HK-2 (cell line): Measurements from ENCODE around the gene LRGUK.
"Not testable (repeated sequence)": the region's sequence is repeated elsewhere in the genome, so short reads cannot be mapped to it uniquely, and the experiment has no call there.

Experiments
- DNase-seq: peaks from one replicate; pipeline ENCODE4 v3.0.0-alpha.2; 2018; ENCODE audit not compliant: unreplicated experiment

Gene LRGUK, protein sequence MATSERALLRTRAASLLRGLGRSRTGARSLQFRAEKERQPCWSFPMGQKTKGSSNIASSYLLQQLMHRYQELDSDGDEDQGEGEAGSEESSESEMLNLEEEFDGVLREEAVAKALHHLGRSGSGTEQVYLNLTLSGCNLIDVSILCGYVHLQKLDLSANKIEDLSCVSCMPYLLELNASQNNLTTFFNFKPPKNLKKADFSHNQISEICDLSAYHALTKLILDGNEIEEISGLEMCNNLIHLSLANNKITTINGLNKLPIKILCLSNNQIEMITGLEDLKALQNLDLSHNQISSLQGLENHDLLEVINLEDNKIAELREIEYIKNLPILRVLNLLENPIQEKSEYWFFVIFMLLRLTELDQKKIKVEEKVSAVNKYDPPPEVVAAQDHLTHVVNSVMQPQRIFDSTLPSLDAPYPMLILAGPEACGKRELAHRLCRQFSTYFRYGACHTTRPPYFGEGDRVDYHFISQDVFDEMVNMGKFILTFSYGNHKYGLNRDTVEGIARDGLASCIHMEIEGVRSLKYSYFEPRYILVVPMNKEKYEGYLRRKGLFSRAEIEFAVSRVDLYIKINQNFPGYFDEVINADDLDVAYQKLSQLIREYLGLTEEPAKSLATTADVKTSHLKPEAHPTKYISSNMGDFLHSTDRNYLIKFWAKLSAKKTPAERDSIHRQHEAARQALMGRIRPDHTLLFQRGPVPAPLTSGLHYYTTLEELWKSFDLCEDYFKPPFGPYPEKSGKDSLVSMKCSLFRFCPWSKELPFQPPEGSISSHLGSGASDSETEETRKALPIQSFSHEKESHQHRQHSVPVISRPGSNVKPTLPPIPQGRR

GRCh38 chr7:134126966-134127848 lies at the start of gene LRGUK:
LRGUK (plus strand) TSS chr7:134127340; CDS start chr7:134127368, 28 bp downstream.
- peak; percentile 72 for DNase-seq

- not testable (repeated sequence) for DNase-seq
Observed at GRCh38 chr7:134077560-134077959, 49.6 kb upstream of the LRGUK start.

DNA sequence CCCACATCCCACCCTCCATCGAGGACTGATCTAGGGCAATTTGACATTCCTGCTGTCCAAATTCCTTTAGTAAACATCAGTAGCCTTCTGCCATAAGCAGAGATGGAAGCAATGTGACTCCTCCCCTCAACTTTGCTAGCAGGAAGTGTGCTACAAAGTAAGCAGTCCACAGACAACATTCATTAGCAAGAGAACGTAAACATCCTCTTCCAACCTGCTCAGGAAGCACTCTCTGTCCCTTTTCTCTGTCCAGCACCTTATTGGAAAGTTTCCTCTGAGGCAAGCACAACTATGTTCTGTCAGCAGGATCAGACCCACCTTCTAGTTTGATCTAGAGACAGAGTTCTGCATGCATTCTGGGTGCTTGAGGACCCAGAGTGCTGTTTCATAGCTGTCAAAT lies 48.1 kb upstream of the LRGUK start:
- no peak for DNase-seq

DNA sequence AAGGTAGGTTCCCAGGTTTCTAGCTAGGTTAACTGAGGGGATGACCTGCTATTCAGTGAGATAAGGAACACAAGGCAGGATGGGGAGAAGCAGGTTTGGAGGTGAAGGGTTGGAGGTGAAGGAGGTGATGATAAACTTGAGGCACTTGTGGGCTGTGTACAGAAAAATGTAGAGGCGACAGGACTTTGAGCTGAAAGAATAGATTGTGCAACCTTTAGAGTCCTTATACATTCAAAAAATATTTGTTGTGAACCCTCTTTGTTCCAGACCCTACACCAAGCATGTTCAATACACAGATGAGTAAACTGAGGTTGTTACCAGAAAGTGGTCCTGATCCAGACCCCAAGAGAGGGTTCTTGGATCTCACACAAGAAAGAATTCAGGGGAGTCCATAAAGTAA lies 45.4 kb upstream of the LRGUK start:
- no peak for DNase-seq

GRCh38 chr7:134083766-134084487 lies 43.2 kb upstream of the LRGUK start:
- no peak for DNase-seq

GRCh38 chr7:134084488-134085144 lies 42.5 kb upstream of the LRGUK start:
- no peak for DNase-seq

DNA sequence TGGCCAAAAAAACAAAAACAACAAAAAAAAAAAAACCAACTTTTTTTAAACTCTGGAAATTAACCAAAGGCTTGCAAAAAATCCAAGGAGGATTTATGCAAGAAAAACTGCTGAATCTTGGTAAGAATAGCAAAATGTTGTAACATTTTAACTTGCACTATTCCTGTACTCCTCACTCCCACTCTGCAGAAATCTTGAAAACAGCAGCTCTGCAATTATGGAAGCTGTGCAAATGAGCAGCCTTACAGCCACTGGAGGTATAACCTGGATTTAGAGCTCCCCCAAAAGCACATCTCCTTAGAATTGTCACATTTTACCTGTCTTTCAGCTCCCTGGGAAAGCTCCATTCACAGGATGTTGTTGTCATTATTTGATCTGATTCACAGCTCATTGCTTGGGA lies 41.8 kb upstream of the LRGUK start:
- no peak for DNase-seq

DNA sequence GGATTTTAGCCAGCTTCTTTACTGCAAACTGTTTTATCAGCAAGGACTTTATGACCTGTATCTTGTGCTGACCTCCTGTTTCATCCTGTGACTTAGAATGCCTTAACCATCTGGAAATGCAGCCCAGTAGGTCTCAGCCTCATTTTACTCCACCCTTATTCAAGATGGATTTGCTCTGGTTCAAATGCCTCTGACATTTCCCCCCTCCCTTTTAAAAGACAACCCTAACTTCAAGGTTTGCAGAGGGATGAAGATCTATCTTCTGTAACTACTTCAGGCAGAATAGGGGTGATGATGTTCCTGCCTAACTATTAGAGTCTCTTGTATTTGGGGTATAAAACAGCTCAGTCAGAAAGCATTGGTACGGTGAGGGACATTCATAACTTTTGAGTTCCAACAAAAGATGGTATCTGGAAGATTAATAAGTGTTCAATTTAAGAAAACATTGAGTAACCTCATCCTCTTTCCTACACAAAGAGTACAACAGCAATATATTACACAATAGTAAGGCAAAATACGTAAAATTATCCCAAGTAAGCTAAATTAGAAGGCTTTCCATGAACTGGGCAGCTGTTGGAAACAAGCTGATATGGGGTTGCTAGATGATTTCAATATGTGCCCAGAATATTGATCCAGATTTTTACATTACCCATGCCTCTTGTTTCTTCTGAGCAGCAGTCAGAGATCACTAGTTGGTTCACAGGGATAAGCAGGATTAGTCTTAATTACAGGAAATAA lies 40.0 kb upstream of the LRGUK start:
- no peak for DNase-seq

- DNase-seq = no peak
Observed at GRCh38 chr7:134088199-134088598, 38.9 kb upstream of the LRGUK start.

DNA sequence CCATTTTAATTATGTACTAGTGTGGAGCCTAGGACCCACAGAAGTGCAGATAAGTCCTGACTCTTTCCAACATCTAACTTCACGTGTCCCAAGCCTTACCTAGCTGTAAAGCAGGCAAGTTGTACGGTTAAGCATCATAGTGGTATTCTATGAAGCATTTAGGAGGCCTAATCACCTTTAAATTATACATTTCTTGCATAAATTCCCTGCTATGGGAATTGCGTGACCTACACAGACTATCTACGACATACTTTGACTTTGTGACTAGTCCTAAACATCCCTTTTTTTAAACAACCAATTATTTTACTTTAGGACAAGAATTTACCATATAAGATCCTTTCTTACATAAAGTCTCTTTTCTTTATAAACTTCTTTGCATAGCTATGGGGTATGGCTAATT lies 37.7 kb upstream of the LRGUK start:
- DNase-seq = no peak

GRCh38 chr7:134098072-134098471 lies 29.1 kb upstream of the LRGUK start:
- no peak for DNase-seq

DNA sequence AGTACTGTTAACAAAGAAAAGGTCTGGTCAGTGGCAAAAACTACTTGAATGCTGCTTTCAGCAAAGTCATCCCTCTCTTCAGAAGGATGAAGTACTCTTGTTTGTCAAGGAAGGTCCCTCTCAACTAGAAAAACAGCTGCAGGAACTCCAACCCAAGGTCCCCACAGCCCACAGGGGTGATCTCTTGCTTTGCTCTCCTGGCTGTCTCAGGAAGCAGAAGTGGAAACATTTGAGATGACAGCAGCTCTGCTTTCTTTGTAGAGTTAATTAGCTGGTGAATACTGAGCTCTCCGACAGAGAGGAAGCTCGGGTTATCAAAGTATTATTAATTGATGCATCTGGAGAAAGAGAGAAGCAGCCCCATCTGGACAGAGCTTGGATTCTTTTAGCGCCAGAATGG lies 25.4 kb upstream of the LRGUK start:
- no peak for DNase-seq

- no peak for DNase-seq
Observed at GRCh38 chr7:134104166-134104565, 23.0 kb upstream of the LRGUK start.

- DNase-seq = no peak
Observed at GRCh38 chr7:134105841-134106240, 21.3 kb upstream of the LRGUK start.

DNA sequence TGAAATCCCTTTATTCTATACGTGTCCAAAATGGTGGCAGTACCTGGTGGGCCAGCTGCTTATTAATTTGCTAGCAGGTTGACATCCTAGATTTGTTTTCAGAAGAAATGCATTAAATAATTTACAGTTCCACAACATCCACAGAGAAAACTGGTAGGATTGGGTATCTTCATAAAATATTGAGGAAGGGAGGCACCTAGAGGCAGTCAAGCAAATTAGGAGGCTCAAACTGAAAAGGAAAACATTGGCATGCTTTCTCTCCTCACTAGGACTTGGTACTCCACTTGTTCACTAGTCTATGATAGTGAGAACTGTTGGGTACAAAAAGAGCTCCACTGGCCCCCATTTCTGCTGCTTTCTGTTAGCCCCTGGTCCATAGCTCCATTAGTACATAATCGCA lies 18.3 kb upstream of the LRGUK start:
- no peak for DNase-seq

DNA sequence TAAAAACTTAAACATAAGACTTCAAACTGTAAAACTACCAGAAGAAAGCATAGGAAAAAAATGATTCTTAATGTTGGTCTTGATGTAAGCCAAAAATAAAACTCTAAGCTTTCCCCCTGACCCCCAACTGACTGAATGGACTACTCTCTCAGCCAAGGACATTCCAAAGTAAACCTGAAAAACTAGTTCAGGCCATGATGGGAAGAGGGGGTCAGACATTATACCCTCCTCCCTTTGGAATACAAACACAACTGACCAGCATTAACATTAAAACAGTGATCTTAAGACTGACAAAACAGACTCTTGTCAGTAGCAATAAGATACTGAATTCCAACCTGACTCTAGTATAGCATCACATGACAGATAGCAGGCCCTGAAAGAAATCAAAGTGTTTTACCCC lies 13.5 kb upstream of the LRGUK start:
- DNase-seq = no peak

- DNase-seq = no peak
Observed at GRCh38 chr7:134114992-134115391, 12.1 kb upstream of the LRGUK start.

- no peak for DNase-seq
Observed at GRCh38 chr7:134120405-134120804, 6.7 kb upstream of the LRGUK start.

DNA sequence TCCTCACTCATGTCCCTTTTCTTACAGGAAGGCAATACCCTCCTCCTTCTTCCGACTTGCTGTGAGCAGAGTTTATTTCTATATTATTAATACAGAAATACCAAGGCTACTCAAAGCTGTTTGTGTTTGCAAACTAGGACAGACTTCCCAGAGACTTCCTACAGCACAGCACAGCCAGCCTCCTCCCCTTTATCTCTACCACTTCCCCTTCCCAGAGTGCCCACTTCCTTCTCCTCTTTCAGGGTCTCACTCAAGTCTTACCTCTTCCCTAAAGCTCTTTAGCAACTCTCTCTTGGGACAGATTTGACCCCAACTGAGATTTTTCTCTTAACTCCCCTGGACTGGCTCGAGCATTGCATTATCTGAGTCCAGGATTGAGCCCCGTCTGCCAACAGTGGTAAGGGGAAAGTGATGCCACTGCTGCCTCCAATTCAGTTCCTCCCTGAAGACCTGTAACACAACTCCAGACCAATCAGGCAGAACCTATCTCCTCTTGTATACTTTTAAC lies 5.5 kb upstream of the LRGUK start:
- DNase-seq = no peak

GRCh38 chr7:134122980-134123379 lies 4.2 kb upstream of the LRGUK start:
- no peak for DNase-seq
